NCI-H1048 (cell line): Measurements from ENCODE around the gene SNRPD2.
"Not testable (repeated sequence)": the region's sequence is repeated elsewhere in the genome, so short reads cannot be mapped to it uniquely, and the experiment has no call there.

Experiments used
- DNase-seq: peaks from one replicate; lab custom pipeline; 2025; lab: John Stamatoyannopoulos, UW

The SNRPD2 gene

GRCh38 chr19:45705115-45705514, 13.4 kb upstream of the SNRPD2 start:
- no peak for DNase-seq

GRCh38 chr19:45701676-45702075, 9.9 kb upstream of the SNRPD2 start:
- no peak for DNase-seq

- DNase-seq: peak; percentile 36
Measured at GRCh38 chr19:45693106-45693788, 1.5 kb upstream of the SNRPD2 start.

GRCh38 chr19:45692187-45693105, 693 bp upstream of the SNRPD2 start, which contains the start of gene QPCTL:
QPCTL (plus strand) TSS chr19:45692666; CDS start chr19:45692704, 38 bp downstream.
- peak; percentile 99 for DNase-seq

- no peak for DNase-seq
Measured at GRCh38 chr19:45687599-45687998, 4.2 kb downstream of the SNRPD2 start.

GRCh38 chr19:45685045-45685444, 6.7 kb downstream of the SNRPD2 start:
- not testable (repeated sequence) for DNase-seq

- no peak for DNase-seq
Measured at GRCh38 chr19:45682908-45683307, 8.8 kb downstream of the SNRPD2 start.

GRCh38 chr19:45682117-45682516, 9.6 kb downstream of the SNRPD2 start:
- no peak for DNase-seq

- DNase-seq: peak; percentile 41
Measured at GRCh38 chr19:45681391-45682015, 10.2 kb downstream of the SNRPD2 start.

- peak; percentile 76 for DNase-seq
Measured at GRCh38 chr19:45677351-45678230, 14.2 kb downstream of the SNRPD2 start.

GRCh38 chr19:45676851-45677263, 14.9 kb downstream of the SNRPD2 start:
- DNase-seq: no peak

GRCh38 chr19:45674946-45675345, 16.8 kb downstream of the SNRPD2 start:
- DNase-seq: no peak

- DNase-seq: peak; percentile 58
Measured at GRCh38 chr19:45670670-45671453, 20.9 kb downstream of the SNRPD2 start.

- no peak for DNase-seq
Measured at GRCh38 chr19:45668342-45668871, 23.3 kb downstream of the SNRPD2 start.

- DNase-seq: no peak
Measured at GRCh38 chr19:45667620-45668341, 24.0 kb downstream of the SNRPD2 start, which contains the start of gene GIPR. GIPR (plus strand) TSS chr19:45668221; CDS start chr19:45669521, 1,300 bp downstream.

GRCh38 chr19:45664575-45664974, 27.2 kb downstream of the SNRPD2 start:
- DNase-seq: no peak

GRCh38 chr19:45663800-45664199, 28.0 kb downstream of the SNRPD2 start:
- no peak for DNase-seq

GRCh38 chr19:45660636-45661035, 31.1 kb downstream of the SNRPD2 start:
- DNase-seq: no peak

- no peak for DNase-seq
Measured at GRCh38 chr19:45659096-45659729, 32.5 kb downstream of the SNRPD2 start.
